ENCODE results near the gene MTUS2. TPM values are rescaled to one million over a fixed set of nuclear protein-coding genes. Genes with fewer than 3 reads are reported as not detected.

The MTUS2 gene
- total RNA-seq, 1 experiment from 2014 or later: 0.25 TPM

DNA sequence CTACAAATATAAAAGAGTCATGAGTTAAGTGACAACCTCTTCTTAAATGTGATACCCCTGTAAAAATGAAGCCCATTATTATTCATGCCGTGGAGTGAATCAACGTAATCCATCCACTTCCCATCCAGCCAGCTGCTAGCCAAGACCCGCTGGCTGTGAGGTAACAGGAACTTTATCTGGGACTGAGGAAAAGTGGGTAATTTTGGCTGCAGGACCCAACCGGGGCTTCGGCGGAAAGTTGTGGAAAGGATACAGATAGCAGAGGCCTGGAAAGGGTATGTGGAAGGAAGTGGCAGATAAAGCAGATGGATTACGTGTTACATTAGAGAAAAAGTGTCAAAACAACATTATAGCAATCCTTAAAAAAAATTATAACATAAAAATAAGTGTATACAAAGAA is 727.0 kb downstream of the MTUS2 start:
- DNase-seq (ENCODE audit: low spot score): no peak

DNA sequence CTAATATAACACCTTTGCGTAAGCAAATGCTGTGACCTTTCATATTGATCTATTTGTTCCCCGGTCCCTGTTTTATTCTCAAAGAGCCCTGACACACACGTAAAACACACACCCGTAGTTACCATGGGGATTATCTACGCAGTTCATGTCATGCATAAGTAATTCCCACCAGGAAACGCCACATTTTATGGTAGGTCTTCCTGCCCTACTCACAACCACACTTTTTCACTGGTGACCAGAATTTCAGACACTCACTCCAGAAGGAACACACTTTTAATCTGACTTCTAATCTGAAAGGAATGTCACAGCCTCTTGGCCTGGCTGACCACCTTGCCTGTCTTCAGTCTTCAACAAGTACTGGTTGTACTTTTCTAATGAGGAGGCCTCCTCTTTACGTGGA is 728.6 kb downstream of the MTUS2 start:
- no peak for DNase-seq (ENCODE audit: low spot score)

DNA sequence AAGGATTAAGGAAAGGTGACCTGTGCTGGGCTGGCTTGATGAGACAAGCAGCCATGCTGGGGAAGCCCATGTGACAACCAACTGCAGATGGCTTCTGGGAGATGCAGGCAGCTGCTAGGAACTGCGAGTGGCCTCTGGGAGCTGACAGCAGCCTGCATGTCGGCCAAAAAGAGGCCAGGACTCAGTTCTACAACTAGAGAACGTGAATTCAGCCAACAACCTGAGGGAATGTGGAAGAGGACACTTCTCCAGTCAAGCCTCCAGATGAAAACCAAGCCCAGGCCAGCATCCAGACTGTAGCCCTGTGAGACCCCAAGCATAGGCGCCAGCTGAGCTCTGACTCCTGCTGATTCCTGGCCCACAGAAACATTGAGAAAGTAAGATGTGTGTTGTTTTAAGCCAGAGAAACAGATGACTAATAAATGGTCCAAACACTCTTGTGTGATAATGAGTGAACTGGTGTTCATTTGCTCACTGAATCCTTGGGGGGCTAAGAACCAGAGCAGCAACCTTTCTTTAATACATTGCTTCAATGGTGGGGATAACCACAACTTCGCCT is 730.4 kb downstream of the MTUS2 start:
- DNase-seq (ENCODE audit: low spot score): no peak

DNA sequence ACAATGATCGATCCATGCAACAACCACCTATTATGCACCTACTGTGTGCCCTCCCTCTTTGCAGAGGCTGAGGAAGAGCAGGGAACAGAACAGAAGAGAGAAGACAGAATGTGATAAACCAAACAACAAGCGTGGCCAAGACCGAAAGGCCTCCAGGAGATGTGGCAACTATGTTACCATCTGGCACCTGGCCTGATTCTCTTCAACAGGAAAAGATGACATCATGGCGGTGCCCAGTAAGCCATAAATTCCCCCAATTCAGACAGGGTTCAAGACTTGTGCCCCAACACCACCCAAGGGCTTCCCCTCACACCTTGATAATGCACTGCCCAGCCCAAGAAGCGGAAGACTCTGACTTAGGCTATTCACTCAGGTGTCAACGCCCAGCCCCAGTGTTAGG is 731.1 kb downstream of the MTUS2 start:
- DNase-seq (ENCODE audit: low spot score): no peak

Other genes with a start within 250 kb of the MTUS2 start
- gene POMP, start 161.2 kb upstream of the MTUS2 start, total RNA-seq (2014; rRNA removed; shearing (Covaris generic)): 173 and 188 TPM in 2 replicates
- gene SLC46A3, start 101.4 kb upstream of the MTUS2 start, total RNA-seq (2014; rRNA removed; shearing (Covaris generic)): 1.4 and 2.5 TPM in 2 replicates